HEK293 (cell line): ENCODE results near the gene MFSD2A.

Experiments
- CTCF ChIA-PET: fragments of 350-600 bp; formaldehyde crosslinking; extraction: SDS; loops from one replicate; lab custom pipeline; 2021; ENCODE audit warnings: antibody characterized with exemption; lab: Yijun Ruan, JAX
- POLR2A ChIA-PET: fragments of 300-600 bp; formaldehyde crosslinking; extraction: SDS; loops from one replicate; lab custom pipeline; 2020; ENCODE audit warnings: antibody characterized with exemption, inconsistent platforms; lab: Yijun Ruan, JAX
- H3K27ac ChIP-seq: fragments of 200-500 bp; sonication (Bioruptor generic); 2 replicates; pipeline ENCODE4 v1.5.1; 2014; ENCODE audit warnings: low read depth, low read length, control low read depth, inconsistent platforms; ENCODE audit errors: extremely low read depth
- H3K36me3 ChIP-seq, 2 experiments: fragments of 200-500 bp in 1 of 2; sonication (Bioruptor generic) in 1 of 2; 1 replicate in 1 of 2; 2 replicates in 1 of 2; pipeline ENCODE4 v1.5.1; 2014 to 2017; ENCODE audit warnings: inconsistent platforms in 2 of 2, low read length in 2 of 2; ENCODE audit not compliant: control insufficient read depth in 2 of 2, insufficient read depth in 1 of 2
- H3K4me1 ChIP-seq: fragments of 200-500 bp; sonication (Bioruptor generic); 2 replicates; pipeline ENCODE4 v1.5.1; 2014; ENCODE audit warnings: mild to moderate bottlenecking, low read length, inconsistent platforms; ENCODE audit not compliant: control insufficient read depth, insufficient read depth
- H3K4me3 ChIP-seq: 2 replicates; pipeline ENCODE4 v1.5.1; 2011; ENCODE audit warnings: low read depth, mild to moderate bottlenecking, control low read depth, low read length, moderate library complexity
- H3K9me3 ChIP-seq: fragments of 200-500 bp; sonication (Bioruptor generic); 2 replicates; pipeline ENCODE4 v1.5.1; 2014; ENCODE audit warnings: low read depth, low read length, inconsistent platforms; ENCODE audit not compliant: control insufficient read depth, insufficient read depth
- GLIS2 ChIP-seq: fragments of 450-650 bp; formaldehyde crosslinking; IDR thresholded peaks from 2 replicates; pipeline ENCODE4 v1.5.1; 2016; ENCODE audit warnings: missing biosample characterization, missing genetic modification characterization
- HIC1 ChIP-seq: fragments of 450-650 bp; formaldehyde crosslinking; IDR thresholded peaks from 2 replicates; pipeline ENCODE4 v1.5.1; 2016; ENCODE audit warnings: missing biosample characterization, missing genetic modification characterization
- PRDM4 ChIP-seq: fragments of 450-650 bp; formaldehyde crosslinking; IDR thresholded peaks from 2 replicates; pipeline ENCODE4 v1.5.1; 2017; ENCODE audit warnings: missing biosample characterization, missing genetic modification characterization
- WT1 ChIP-seq: fragments of 450-650 bp; formaldehyde crosslinking; IDR thresholded peaks from 2 replicates; pipeline ENCODE4 v1.5.1; 2016; ENCODE audit warnings: missing biosample characterization, missing genetic modification characterization
- YY1 ChIP-seq: fragments of 450-650 bp; formaldehyde crosslinking; IDR thresholded peaks from 2 replicates; pipeline ENCODE4 v1.5.1; 2018; ENCODE audit warnings: missing biosample characterization, missing genetic modification characterization
- ZBTB26 ChIP-seq: fragments of 450-650 bp; formaldehyde crosslinking; optimal IDR thresholded peaks from 2 replicates; pipeline ENCODE3; 2016; ENCODE audit warnings: missing biosample characterization, mild to moderate bottlenecking, missing genetic modification characterization
- ZBTB44 ChIP-seq: fragments of 450-650 bp; IDR thresholded peaks from 2 replicates; pipeline ENCODE4 v1.5.1; 2018; ENCODE audit warnings: missing biosample characterization, mild to moderate bottlenecking, missing genetic modification characterization
- ZBTB6 ChIP-seq: fragments of 450-650 bp; formaldehyde crosslinking; IDR thresholded peaks from 2 replicates; pipeline ENCODE4 v1.5.1; 2017; ENCODE audit warnings: missing biosample characterization, missing genetic modification characterization
- ZEB2 ChIP-seq: fragments of 450-650 bp; formaldehyde crosslinking; IDR thresholded peaks from 2 replicates; pipeline ENCODE4 v1.5.1; 2016; ENCODE audit warnings: missing biosample characterization, missing genetic modification characterization
- ZFP37 ChIP-seq: fragments of 450-650 bp; formaldehyde crosslinking; IDR thresholded peaks from 2 replicates; pipeline ENCODE4 v1.5.1; 2016; ENCODE audit warnings: missing biosample characterization, missing genetic modification characterization
- ZFP41 ChIP-seq: fragments of 450-650 bp; formaldehyde crosslinking; IDR thresholded peaks from 2 replicates; pipeline ENCODE4 v1.5.1; 2016; ENCODE audit warnings: missing biosample characterization, missing genetic modification characterization, borderline replicate concordance
- ZNF132 ChIP-seq: fragments of 450-650 bp; formaldehyde crosslinking; IDR thresholded peaks from 2 replicates; pipeline ENCODE4 v1.5.1; 2017; ENCODE audit warnings: missing biosample characterization, missing genetic modification characterization, borderline replicate concordance
- ZNF157 ChIP-seq: fragments of 450-650 bp; formaldehyde crosslinking; IDR thresholded peaks from 2 replicates; pipeline ENCODE4 v1.5.1; 2016; ENCODE audit warnings: missing biosample characterization, missing genetic modification characterization
- ZNF174 ChIP-seq: fragments of 450-650 bp; formaldehyde crosslinking; IDR thresholded peaks from 2 replicates; pipeline ENCODE4 v1.5.0; 2017; ENCODE audit warnings: missing biosample characterization, mild to moderate bottlenecking, missing genetic modification characterization
- ZNF19 ChIP-seq: fragments of 450-650 bp; formaldehyde crosslinking; IDR thresholded peaks from 2 replicates; pipeline ENCODE4; 2016; ENCODE audit warnings: missing biosample characterization, missing genetic modification characterization, low read depth
- ZNF324 ChIP-seq: fragments of 450-650 bp; formaldehyde crosslinking; IDR thresholded peaks from 2 replicates; pipeline ENCODE4 v1.5.1; 2016; ENCODE audit warnings: missing biosample characterization, missing genetic modification characterization
- ZNF391 ChIP-seq: fragments of 450-650 bp; formaldehyde crosslinking; IDR thresholded peaks from 2 replicates; pipeline ENCODE4 v1.5.1; 2016; ENCODE audit warnings: low read depth, missing biosample characterization, missing genetic modification characterization, borderline replicate concordance
- ZNF660 ChIP-seq: fragments of 450-650 bp; IDR thresholded peaks from 2 replicates; pipeline ENCODE4 v1.5.1; 2018; ENCODE audit warnings: missing biosample characterization, mild to moderate bottlenecking, missing genetic modification characterization
- ZNF747 ChIP-seq: fragments of 450-650 bp; formaldehyde crosslinking; IDR thresholded peaks from 2 replicates; pipeline ENCODE4 v1.5.1; 2016; ENCODE audit warnings: missing biosample characterization, missing genetic modification characterization
- ZNF76 ChIP-seq: fragments of 450-650 bp; formaldehyde crosslinking; IDR thresholded peaks from 2 replicates; pipeline ENCODE4; 2016; ENCODE audit warnings: low read depth, missing biosample characterization, missing genetic modification characterization, borderline replicate concordance
- ZNF768 ChIP-seq: fragments of 450-650 bp; formaldehyde crosslinking; IDR thresholded peaks from 2 replicates; pipeline ENCODE4 v1.5.1; 2018; ENCODE audit warnings: missing biosample characterization, mild to moderate bottlenecking, missing genetic modification characterization
- ZNF785 ChIP-seq: fragments of 450-650 bp; formaldehyde crosslinking; IDR thresholded peaks from 2 replicates; pipeline ENCODE4 v1.5.1; 2016; ENCODE audit warnings: missing biosample characterization, missing genetic modification characterization
- ZNF830 ChIP-seq: fragments of 450-650 bp; IDR thresholded peaks from 2 replicates; pipeline ENCODE4 v1.5.0; 2018; ENCODE audit warnings: missing biosample characterization, missing genetic modification characterization, low read depth, mild to moderate bottlenecking, moderate library complexity
- ZNF843 ChIP-seq: fragments of 450-650 bp; formaldehyde crosslinking; IDR thresholded peaks from 2 replicates; pipeline ENCODE4 v1.5.1; 2016; ENCODE audit warnings: missing biosample characterization, missing genetic modification characterization
- TF ChIP-seq, protein P1 (sequence below): fragments of 450-650 bp; formaldehyde crosslinking; IDR thresholded peaks from 2 replicates; pipeline ENCODE4 v1.5.1; 2016; ENCODE audit warnings: missing biosample characterization, missing genetic modification characterization, low read depth
- TF ChIP-seq, protein P2 (sequence below): fragments of 450-650 bp; formaldehyde crosslinking; IDR thresholded peaks from 2 replicates; pipeline ENCODE4 v1.5.1; 2016; ENCODE audit warnings: missing biosample characterization, missing genetic modification characterization

Gene MFSD2A

GRCh38 chr1:39954870-39955546 is at the start of gene MFSD2A:
Gene MFSD2A, plus strand, starts transcription at chr1:39955145. Its CDS starts 148 bp downstream, at chr1:39955293.
- peaks cover 0 to 25% of the 10 kb centered on the region in 2 experiments; a peak in 1 of 3 replicates for H3K36me3 ChIP-seq
- CTCF ChIA-PET: interaction anchor here (1.1 to 3.6 kb wide), 5 partner anchors 9 to 77 kb away, joined by 3 to 30 read pairs (median 5); partner anchors contain the start of gene MYCL
- POLR2A ChIA-PET: interaction anchor here (0.6 to 1.2 kb wide), 9 partner anchors 12 to 930 kb away, joined by 3 to 8 read pairs (median 4); partner anchors contain the start of gene CAP1
- H3K27ac ChIP-seq: no peak within 1 kb of the TSS; the same call in 1 of the 2 replicates
- no peaks in the 10 kb centered on the region for H3K9me3 ChIP-seq
- peak within 1 kb of the TSS; percentile 49 for H3K4me3 ChIP-seq
- no peaks in the 10 kb centered on the region for H3K4me1 ChIP-seq
- TF ChIP-seq ZBTB44 (tag by site-specific recombination): no peak
- no peak for TF ChIP-seq ZFP41 (tag by site-specific recombination)
- TF ChIP-seq ZNF132 (tag by site-specific recombination): no peak
- peak; percentile 79 for TF ChIP-seq ZBTB26
- no peak for TF ChIP-seq ZNF768 (tag by site-specific recombination)
- no peak for TF ChIP-seq ZFP37 (tag by site-specific recombination)
- TF ChIP-seq YY1 (tag by site-specific recombination): no peak
- TF ChIP-seq ZNF157 (tag by site-specific recombination): no peak
- no peak; the same call in 1 of the 2 replicates for TF ChIP-seq ZNF843 (tag by site-specific recombination)
- peak; percentile 89 for TF ChIP-seq HIC1
- no peak for TF ChIP-seq ZEB2
- peak; percentile 55; the same call in 1 of the 2 replicates for TF ChIP-seq ZNF785 (tag by site-specific recombination)
- no peak for TF ChIP-seq ZNF747 (tag by site-specific recombination)
- TF ChIP-seq ZNF76: peak; percentile 9; the same call in 1 of the 2 replicates
- TF ChIP-seq, protein P1, sequence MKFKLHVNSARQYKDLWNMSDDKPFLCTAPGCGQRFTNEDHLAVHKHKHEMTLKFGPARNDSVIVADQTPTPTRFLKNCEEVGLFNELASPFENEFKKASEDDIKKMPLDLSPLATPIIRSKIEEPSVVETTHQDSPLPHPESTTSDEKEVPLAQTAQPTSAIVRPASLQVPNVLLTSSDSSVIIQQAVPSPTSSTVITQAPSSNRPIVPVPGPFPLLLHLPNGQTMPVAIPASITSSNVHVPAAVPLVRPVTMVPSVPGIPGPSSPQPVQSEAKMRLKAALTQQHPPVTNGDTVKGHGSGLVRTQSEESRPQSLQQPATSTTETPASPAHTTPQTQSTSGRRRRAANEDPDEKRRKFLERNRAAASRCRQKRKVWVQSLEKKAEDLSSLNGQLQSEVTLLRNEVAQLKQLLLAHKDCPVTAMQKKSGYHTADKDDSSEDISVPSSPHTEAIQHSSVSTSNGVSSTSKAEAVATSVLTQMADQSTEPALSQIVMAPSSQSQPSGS (tag by site-specific recombination): no peak
- TF ChIP-seq WT1 (tag by site-specific recombination): no peak
- TF ChIP-seq, protein P2, sequence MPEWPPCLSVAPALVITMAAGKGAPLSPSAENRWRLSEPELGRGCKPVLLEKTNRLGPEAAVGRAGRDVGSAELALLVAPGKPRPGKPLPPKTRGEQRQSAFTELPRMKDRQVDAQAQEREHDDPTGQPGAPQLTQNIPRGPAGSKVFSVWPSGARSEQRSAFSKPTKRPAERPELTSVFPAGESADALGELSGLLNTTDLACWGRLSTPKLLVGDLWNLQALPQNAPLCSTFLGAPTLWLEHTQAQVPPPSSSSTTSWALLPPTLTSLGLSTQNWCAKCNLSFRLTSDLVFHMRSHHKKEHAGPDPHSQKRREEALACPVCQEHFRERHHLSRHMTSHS (tag by site-specific recombination): no peak
- TF ChIP-seq ZNF324: no peak
- no peak for TF ChIP-seq ZNF19
- no peak for TF ChIP-seq PRDM4 (tag by site-specific recombination)
- TF ChIP-seq ZBTB6 (tag by site-specific recombination): no peak
- TF ChIP-seq ZNF830 (tag by site-specific recombination): no peak
- peak; percentile 59 for TF ChIP-seq GLIS2 (tag by site-specific recombination)
- TF ChIP-seq ZNF174 (tag by site-specific recombination): no peak
- 0 out of 2 replicates have a peak, but pooled peaks have one; percentile 17 for TF ChIP-seq ZNF660 (tag by site-specific recombination)
- no peak for TF ChIP-seq ZNF391 (tag by site-specific recombination)
